Measurements from ENCODE around the gene GPD1. TPM values are rescaled to one million over a fixed set of nuclear protein-coding genes. Genes with fewer than 3 reads are reported as not detected.

GPD1 gene
- total RNA-seq, 4 donors from 2014 or later, result not detected

DNA sequence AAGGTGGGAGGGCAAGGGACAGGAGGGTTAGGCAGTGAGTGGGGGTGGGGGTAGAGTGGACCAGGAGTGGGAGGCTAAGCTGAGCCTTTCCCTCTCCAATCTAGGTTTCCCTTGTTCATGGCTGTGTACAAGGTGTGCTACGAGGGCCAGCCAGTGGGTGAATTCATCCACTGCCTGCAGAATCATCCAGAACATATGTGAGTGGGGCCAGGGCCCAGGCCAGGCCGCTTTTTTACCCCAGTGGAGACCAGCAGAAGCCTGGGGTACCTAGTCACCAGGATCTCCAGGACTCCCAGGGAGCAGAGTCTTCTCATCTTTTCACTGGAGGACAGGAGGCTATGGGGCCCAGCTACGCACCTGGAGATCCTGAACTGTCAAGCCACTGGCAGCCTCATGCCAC is 5.5 kb downstream of the GPD1 start:
- Histone ChIP-seq H3K36me3 (no peaks in the 10 kb centered on the region), H3K4me3 (no peak overlapping the region), H3K4me1 (peaks cover under 1 to 13% of the 10 kb centered on the region in 2 donors), H3K27ac (peak overlapping the region; percentile 70 to 92), H3K27me3 (no peaks in the 10 kb centered on the region), H3K9me3 (no peaks in the 10 kb centered on the region)
- DNase-seq, result no peak
- TF ChIP-seq, protein P1, sequence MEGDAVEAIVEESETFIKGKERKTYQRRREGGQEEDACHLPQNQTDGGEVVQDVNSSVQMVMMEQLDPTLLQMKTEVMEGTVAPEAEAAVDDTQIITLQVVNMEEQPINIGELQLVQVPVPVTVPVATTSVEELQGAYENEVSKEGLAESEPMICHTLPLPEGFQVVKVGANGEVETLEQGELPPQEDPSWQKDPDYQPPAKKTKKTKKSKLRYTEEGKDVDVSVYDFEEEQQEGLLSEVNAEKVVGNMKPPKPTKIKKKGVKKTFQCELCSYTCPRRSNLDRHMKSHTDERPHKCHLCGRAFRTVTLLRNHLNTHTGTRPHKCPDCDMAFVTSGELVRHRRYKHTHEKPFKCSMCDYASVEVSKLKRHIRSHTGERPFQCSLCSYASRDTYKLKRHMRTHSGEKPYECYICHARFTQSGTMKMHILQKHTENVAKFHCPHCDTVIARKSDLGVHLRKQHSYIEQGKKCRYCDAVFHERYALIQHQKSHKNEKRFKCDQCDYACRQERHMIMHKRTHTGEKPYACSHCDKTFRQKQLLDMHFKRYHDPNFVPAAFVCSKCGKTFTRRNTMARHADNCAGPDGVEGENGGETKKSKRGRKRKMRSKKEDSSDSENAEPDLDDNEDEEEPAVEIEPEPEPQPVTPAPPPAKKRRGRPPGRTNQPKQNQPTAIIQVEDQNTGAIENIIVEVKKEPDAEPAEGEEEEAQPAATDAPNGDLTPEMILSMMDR (IDR thresholded peaks at IDR 0.05), result no peak
- TF ChIP-seq POLR2A (IDR thresholded peaks at IDR 0.05), result no peak
- intact Hi-C loops (cut with DNase I; ENCODE audit: low total_unique reads), result loop anchor here (10.0 kb wide), 1 partner anchor 65 kb away; no protein-coding TSS in a partner anchor

DNA sequence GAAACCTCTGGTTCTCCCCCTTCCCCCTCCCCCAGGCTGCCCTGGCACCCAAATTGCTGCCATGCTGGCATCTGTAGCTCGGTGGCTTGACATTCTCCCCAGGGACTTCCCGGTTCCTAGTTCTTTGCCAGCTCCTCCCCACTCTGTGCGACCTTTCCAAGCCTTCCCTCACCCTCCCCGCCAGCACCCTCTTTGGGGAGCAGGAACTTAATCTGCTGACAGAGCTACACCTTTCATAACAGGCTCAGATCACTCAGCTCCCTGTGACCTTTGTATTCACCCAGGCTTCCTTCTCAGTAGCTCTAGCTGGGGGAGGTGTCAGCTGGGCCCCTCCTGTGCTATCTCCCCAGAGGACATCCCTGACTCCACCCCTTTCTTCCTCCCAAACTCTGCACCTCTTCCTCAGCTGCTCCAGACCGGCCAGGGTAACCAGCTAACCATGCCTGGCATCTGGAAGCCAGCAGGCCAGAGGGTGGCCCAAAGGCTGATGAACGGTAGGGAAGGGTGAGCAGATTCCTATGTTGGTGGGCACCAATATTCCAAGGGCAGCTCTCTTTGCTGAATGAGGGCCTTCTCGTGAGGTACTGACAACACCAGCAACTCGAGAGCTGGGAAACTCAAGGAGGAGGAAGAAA is 6.4 kb downstream of the GPD1 start:
- intact Hi-C loops (cut with DNase I; ENCODE audit: low total_unique reads), result no loop called here
- Histone ChIP-seq H3K4me3 (no peak overlapping the region), H3K27ac (peak overlapping the region; percentile 70 to 92), H3K4me1 (peaks cover 3 to 13% of the 10 kb centered on the region in 2 donors), H3K27me3 (no peaks in the 10 kb centered on the region), H3K36me3 (no peaks in the 10 kb centered on the region), H3K9me3 (no peaks in the 10 kb centered on the region)
- TF ChIP-seq, protein P1 (IDR thresholded peaks at IDR 0.05), result no peak
- no peak for TF ChIP-seq POLR2A (IDR thresholded peaks at IDR 0.05)
- peak in 1 of 2 donors; percentile 37 for DNase-seq

DNA sequence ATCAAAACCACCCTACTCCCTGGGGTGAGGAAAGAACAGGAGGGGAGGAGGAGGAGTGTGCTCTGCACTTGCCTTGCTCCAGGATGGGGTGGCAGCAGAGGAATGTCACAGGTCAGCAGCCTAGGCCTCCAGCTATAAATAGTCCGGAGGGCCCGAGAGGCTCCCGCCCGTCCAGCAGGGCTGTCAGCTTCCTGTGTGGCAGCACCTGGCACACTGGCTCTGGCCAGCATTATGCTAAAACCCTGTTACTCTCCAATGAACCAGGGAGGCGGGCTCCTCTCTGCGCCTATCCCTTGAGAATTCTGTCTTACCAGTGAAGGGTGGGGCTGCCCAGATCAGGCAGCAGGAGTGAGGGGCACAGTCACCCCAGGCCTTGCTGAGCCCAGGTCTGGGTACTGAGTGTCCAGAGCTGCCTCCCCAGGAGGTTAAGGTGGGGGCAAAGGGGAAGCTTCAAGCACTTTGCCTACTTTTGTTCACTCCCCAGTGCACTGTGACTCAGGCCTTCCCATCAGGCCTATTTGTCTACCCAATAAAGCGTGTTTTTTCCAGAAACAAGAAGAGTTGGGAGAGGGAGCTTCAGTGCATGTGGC is 7.0 kb downstream of the GPD1 start:
- TF ChIP-seq, protein P1 (IDR thresholded peaks at IDR 0.05), result no peak
- TF ChIP-seq POLR2A (IDR thresholded peaks at IDR 0.05), result no peak
- no peaks in the 10 kb centered on the region for H3K27me3 ChIP-seq
- intact Hi-C loops (cut with DNase I; ENCODE audit: low total_unique reads), result no loop called here
- peak overlapping the region; percentile 70 to 92 for H3K27ac ChIP-seq
- H3K4me1 ChIP-seq, result peaks cover 3 to 13% of the 10 kb centered on the region in 2 donors
- H3K36me3 ChIP-seq, result no peaks in the 10 kb centered on the region
- no peaks in the 10 kb centered on the region for H3K9me3 ChIP-seq
- DNase-seq, result peak; percentile 39 to 40
- peak overlapping the region in 1 of 2 donors; percentile 22 for H3K4me3 ChIP-seq

DNA sequence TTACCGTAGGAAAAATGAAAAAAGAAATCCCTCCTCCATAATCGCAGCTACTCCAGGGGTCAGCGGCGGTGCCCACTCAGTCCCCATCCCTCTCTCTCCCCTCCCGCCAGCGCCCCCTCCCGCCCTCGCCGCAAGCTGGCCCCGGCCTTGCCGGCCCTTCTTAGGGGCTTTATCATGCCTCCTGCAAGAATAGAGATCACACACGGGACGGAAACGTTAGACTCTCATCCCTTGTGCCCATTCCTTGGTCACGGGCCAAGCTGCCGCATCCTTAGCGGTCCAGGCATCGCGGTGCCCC is 7.5 kb downstream of the GPD1 start:
- peak overlapping the region in 1 of 2 donors; percentile 22 for H3K4me3 ChIP-seq
- H3K36me3 ChIP-seq, result no peaks in the 10 kb centered on the region
- no peaks in the 10 kb centered on the region for H3K27me3 ChIP-seq
- no peak for DNase-seq
- intact Hi-C loops (cut with DNase I; ENCODE audit: low total_unique reads), result no loop called here
- TF ChIP-seq POLR2A (IDR thresholded peaks at IDR 0.05), result no peak
- TF ChIP-seq, protein P1 (IDR thresholded peaks at IDR 0.05), result no peak
- H3K4me1 ChIP-seq, result peaks cover 3 to 13% of the 10 kb centered on the region in 2 donors
- H3K9me3 ChIP-seq, result no peaks in the 10 kb centered on the region
- H3K27ac ChIP-seq, result peak overlapping the region; percentile 70 to 92

DNA sequence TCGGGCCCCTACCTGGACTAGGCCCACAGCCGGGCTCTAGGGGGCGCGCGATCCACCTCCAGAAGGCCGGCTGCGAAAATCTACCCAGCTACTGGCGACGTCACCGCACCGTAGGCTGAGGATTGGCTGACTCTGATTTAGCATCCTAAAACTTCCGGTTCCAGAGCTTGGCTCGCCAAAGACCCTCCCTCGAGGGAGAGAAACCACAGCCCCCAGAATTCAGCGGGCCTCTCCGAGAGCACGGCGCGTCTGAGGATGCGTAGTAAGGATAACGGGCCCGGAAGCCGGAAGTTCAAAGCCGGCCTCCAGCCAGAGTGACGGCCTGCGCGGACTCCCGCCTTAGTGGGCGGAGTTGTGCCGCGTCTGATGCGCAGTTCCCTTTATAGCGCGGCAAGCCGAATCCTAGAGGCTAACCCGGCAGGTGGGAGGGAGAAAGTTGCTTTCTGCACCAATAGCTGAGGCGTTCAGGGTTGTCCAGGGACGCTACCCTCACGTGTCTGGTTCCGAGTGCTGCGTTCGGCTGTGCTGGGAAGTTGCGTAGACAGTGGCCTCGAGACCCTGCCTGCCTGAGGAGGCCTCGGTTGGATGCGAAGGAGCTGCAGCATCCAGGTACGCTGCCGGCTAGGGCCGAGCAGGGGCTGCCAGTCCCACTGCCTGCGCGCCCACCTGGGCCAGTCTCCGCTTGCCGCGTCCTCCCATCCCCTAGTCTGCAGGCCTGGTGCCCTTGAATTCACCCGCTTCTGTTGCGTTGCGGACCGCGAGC is 8.1 kb downstream of the GPD1 start, which contains the start of gene COX14:
TSS of gene COX14 (plus strand) at position 544 of the 763 bp plus-strand sequence. CDS start 7,808 bp downstream, outside the sequence.
- no peaks in the 10 kb centered on the region for H3K27me3 ChIP-seq
- H3K4me1 ChIP-seq, result peaks cover 3 to 15% of the 10 kb centered on the region in 2 donors
- H3K27ac ChIP-seq, result peak within 1 kb of the TSS; percentile 84 to 92
- no peaks in the 10 kb centered on the region for H3K9me3 ChIP-seq
- no peaks in the 10 kb centered on the region for H3K36me3 ChIP-seq
- peak within 1 kb of the TSS; percentile 70 to 74 for H3K4me3 ChIP-seq
- DNase-seq, result peak; percentile 99
- intact Hi-C loops (cut with DNase I; ENCODE audit: low total_unique reads), result no loop called here
- TF ChIP-seq, protein P1 (IDR thresholded peaks at IDR 0.05), result peak; percentile 87 to 97 (median 92)
- peak; percentile 86 to 93 for TF ChIP-seq POLR2A (IDR thresholded peaks at IDR 0.05)
